OCI-LY7 (cell line): ENCODE data around the gene NXPE1. TPM values are rescaled to one million over a fixed set of nuclear protein-coding genes. Genes with fewer than 3 reads are reported as not detected.

Source experiments
- BruUV-seq: library from RNA; stranded (reverse); fragments of 400-500 nt; replicated peaks from 2 replicates; lab custom pipeline; 2021; lab: Mats Ljungman, UMichigan
- CTCF ChIA-PET: fragments of 300-600 bp; sonication (Branson Sonifier 250); formaldehyde crosslinking; loops from one replicate; lab custom pipeline; 2022; ENCODE audit warnings: antibody characterized with exemption; ENCODE audit not compliant: unreplicated experiment; lab: Charles Lee
- POLR2A ChIA-PET: fragments of 300-600 bp; sonication (Branson Sonifier 250); formaldehyde crosslinking; loops from one replicate; lab custom pipeline; 2022; ENCODE audit warnings: antibody characterized with exemption; lab: Charles Lee
- DNase-seq: peaks from one replicate; pipeline ENCODE4 v3.0.0-alpha.2; 2015; ENCODE audit warnings: low spot score
- H2AFZ ChIP-seq: fragments of 200-600 bp; sonication (generic), shearing (Covaris generic); 2 replicates; pipeline ENCODE4 v1.6.1; 2014; ENCODE audit warnings: mild to moderate bottlenecking, antibody characterized with exemption, low read length, moderate library complexity
- H3K27ac ChIP-seq: fragments of 200-600 bp; sonication (generic); 2 replicates; pipeline ENCODE4 v1.5.1; 2014; ENCODE audit warnings: mixed run types, low read depth, mild to moderate bottlenecking, moderate library complexity, low read length, inconsistent platforms; ENCODE audit not compliant: poor library complexity, severe bottlenecking
- H3K36me3 ChIP-seq: fragments of 200-600 bp; sonication (generic); 2 replicates; pipeline ENCODE4 v1.6.1; 2014; ENCODE audit warnings: mild to moderate bottlenecking, antibody characterized with exemption, low read length, moderate library complexity, mixed read lengths; ENCODE audit not compliant: insufficient read depth
- H3K4me1 ChIP-seq: fragments of 200-600 bp; sonication (generic); 2 replicates; pipeline ENCODE4 v1.5.1; 2014; ENCODE audit warnings: mild to moderate bottlenecking, low read length; ENCODE audit not compliant: insufficient read depth, poor library complexity, severe bottlenecking
- H3K4me2 ChIP-seq: fragments of 200-600 bp; sonication (generic); 2 replicates; pipeline ENCODE4 v1.6.1; 2014; ENCODE audit warnings: mild to moderate bottlenecking, low read length
- H3K4me3 ChIP-seq: fragments of 200-600 bp; sonication (generic); 2 replicates; pipeline ENCODE4 v1.5.1; 2014; ENCODE audit warnings: mild to moderate bottlenecking, low read depth, low read length; ENCODE audit not compliant: poor library complexity, severe bottlenecking
- H3K79me2 ChIP-seq: fragments of 200-600 bp; sonication (generic); 2 replicates; pipeline ENCODE4 v1.6.1; 2016; ENCODE audit warnings: low read depth, mild to moderate bottlenecking, low read length, moderate library complexity, mixed read lengths; ENCODE audit not compliant: insufficient read depth
- H3K9me2 ChIP-seq: fragments of 200-600 bp; sonication (generic); 2 replicates; pipeline ENCODE4 v1.6.1; 2016; ENCODE audit warnings: mild to moderate bottlenecking, low read length, mixed read lengths; ENCODE audit not compliant: insufficient read depth
- H3K9me3 ChIP-seq: fragments of 200-600 bp; sonication (generic); 2 replicates; pipeline ENCODE4 v1.6.1; 2014; ENCODE audit warnings: mild to moderate bottlenecking, mixed run types, low read length, mixed read lengths
- H4K20me1 ChIP-seq: fragments of 200-600 bp; sonication (generic); 2 replicates; pipeline ENCODE4 v1.6.1; 2014; ENCODE audit warnings: mild to moderate bottlenecking, antibody characterized with exemption, low read length, moderate library complexity, mixed read lengths; ENCODE audit not compliant: insufficient read depth
- CTCF ChIP-seq: fragments of 200-600 bp; sonication (generic); conservative IDR thresholded peaks from 2 replicates; pipeline ENCODE4 v1.5.1; 2014; ENCODE audit warnings: mild to moderate bottlenecking, antibody characterized with exemption, low read length, moderate library complexity, mixed read lengths
- EZH2phosphoT487 ChIP-seq: fragments of 200-600 bp; sonication (generic); IDR thresholded peaks from 2 replicates; pipeline ENCODE4 v1.6.1; 2018; ENCODE audit warnings: low read depth, borderline replicate concordance, mild to moderate bottlenecking, mixed run types, antibody characterized with exemption, low read length, moderate library complexity, mixed read lengths
- intact Hi-C: fragments of 100-400 bp; cut with micrococcal nuclease; formaldehyde crosslinking; loops from one replicate; pipeline ENCODE4 v1.10.0; 2022; ENCODE audit not compliant: unreplicated experiment
- total RNA-seq, 2 experiments: library from RNA; depleted of rRNA in 1 of 2; stranded (reverse); fragments of >200 nt in 1 of 2; shearing (Covaris generic) in 1 of 2; gene quantifications; 2 replicates each; pipeline ENCODE4 v1.2.3, GENCODE V29; 2014 to 2022

Gene NXPE1
- total RNA-seq, 2 experiments from 2014 or later = not detected

- DNase-seq = peak; percentile 17
- H3K79me2 ChIP-seq = no peaks in the 10 kb centered on the region
- H3K9me3 ChIP-seq = no peaks in the 10 kb centered on the region
- H3K4me3 ChIP-seq = no peak overlapping the region
- TF ChIP-seq CTCF = peak; percentile 50; the same call in 1 of the 2 replicates
- no peak for TF ChIP-seq EZH2phosphoT487
- no peak overlapping the region for H2AFZ ChIP-seq
- H4K20me1 ChIP-seq = no peaks in the 10 kb centered on the region
- ChIA-PET CTCF (no interaction called here), POLR2A (no interaction called here)
- no peak overlapping the region for H3K4me2 ChIP-seq
- H3K36me3 ChIP-seq = no peaks in the 10 kb centered on the region
- intact Hi-C loops = no loop called here
- no peaks in the 10 kb centered on the region for H3K9me2 ChIP-seq
- no peaks in the 10 kb centered on the region for H3K4me1 ChIP-seq
- H3K27ac ChIP-seq = no peak overlapping the region
- no TSS peak for BruUV-seq
Measured at GRCh38 chr11:114571712-114572111, 12.0 kb upstream of the NXPE1 start.

GRCh38 chr11:114569801-114570200 is 10.1 kb upstream of the NXPE1 start:
- TF ChIP-seq CTCF = no peak
- TF ChIP-seq EZH2phosphoT487 = no peak
- Histone ChIP-seq H3K4me3 (no peak overlapping the region), H3K79me2 (no peaks in the 10 kb centered on the region), H3K4me2 (no peak overlapping the region), H3K9me3 (no peaks in the 10 kb centered on the region), H2AFZ (no peak overlapping the region), H3K9me2 (no peaks in the 10 kb centered on the region), H3K4me1 (no peaks in the 10 kb centered on the region), H3K27ac (no peak overlapping the region), H3K36me3 (no peaks in the 10 kb centered on the region), H4K20me1 (no peaks in the 10 kb centered on the region)
- intact Hi-C loops = no loop called here
- no peak for DNase-seq
- POLR2A ChIA-PET = no interaction called here
- CTCF ChIA-PET = no interaction called here
- no TSS peak for BruUV-seq

GRCh38 chr11:114566276-114566675 is 6.6 kb upstream of the NXPE1 start:
- no peak for TF ChIP-seq EZH2phosphoT487
- TF ChIP-seq CTCF = no peak
- CTCF ChIA-PET = no interaction called here

More at GRCh38 chr11:114566276-114566675, 6.6 kb upstream of the NXPE1 start:
- Histone ChIP-seq H3K4me1 (no peaks in the 10 kb centered on the region), H3K9me3 (no peaks in the 10 kb centered on the region), H3K79me2 (no peaks in the 10 kb centered on the region), H3K27ac (no peak overlapping the region), H3K4me2 (no peak overlapping the region), H2AFZ (no peak overlapping the region), H3K36me3 (no peaks in the 10 kb centered on the region), H4K20me1 (no peaks in the 10 kb centered on the region), H3K4me3 (no peak overlapping the region), H3K9me2 (no peaks in the 10 kb centered on the region)
- BruUV-seq = no TSS peak
- no peak for DNase-seq
- POLR2A ChIA-PET = no interaction called here
- intact Hi-C loops = no loop called here
